ENCODE data around the gene G2E3. TPM values are rescaled to one million over a fixed set of nuclear protein-coding genes. Genes with fewer than 3 reads are reported as not detected.
A peak's percentile ranks its signal among the peaks of the same experiment; 100 is the strongest.

Gene G2E3, protein sequence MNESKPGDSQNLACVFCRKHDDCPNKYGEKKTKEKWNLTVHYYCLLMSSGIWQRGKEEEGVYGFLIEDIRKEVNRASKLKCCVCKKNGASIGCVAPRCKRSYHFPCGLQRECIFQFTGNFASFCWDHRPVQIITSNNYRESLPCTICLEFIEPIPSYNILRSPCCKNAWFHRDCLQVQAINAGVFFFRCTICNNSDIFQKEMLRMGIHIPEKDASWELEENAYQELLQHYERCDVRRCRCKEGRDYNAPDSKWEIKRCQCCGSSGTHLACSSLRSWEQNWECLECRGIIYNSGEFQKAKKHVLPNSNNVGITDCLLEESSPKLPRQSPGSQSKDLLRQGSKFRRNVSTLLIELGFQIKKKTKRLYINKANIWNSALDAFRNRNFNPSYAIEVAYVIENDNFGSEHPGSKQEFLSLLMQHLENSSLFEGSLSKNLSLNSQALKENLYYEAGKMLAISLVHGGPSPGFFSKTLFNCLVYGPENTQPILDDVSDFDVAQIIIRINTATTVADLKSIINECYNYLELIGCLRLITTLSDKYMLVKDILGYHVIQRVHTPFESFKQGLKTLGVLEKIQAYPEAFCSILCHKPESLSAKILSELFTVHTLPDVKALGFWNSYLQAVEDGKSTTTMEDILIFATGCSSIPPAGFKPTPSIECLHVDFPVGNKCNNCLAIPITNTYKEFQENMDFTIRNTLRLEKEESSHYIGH
- polyA plus RNA-seq (2012; ENCODE audit: low read depth, missing spikeins), result 4.5 TPM

DNA sequence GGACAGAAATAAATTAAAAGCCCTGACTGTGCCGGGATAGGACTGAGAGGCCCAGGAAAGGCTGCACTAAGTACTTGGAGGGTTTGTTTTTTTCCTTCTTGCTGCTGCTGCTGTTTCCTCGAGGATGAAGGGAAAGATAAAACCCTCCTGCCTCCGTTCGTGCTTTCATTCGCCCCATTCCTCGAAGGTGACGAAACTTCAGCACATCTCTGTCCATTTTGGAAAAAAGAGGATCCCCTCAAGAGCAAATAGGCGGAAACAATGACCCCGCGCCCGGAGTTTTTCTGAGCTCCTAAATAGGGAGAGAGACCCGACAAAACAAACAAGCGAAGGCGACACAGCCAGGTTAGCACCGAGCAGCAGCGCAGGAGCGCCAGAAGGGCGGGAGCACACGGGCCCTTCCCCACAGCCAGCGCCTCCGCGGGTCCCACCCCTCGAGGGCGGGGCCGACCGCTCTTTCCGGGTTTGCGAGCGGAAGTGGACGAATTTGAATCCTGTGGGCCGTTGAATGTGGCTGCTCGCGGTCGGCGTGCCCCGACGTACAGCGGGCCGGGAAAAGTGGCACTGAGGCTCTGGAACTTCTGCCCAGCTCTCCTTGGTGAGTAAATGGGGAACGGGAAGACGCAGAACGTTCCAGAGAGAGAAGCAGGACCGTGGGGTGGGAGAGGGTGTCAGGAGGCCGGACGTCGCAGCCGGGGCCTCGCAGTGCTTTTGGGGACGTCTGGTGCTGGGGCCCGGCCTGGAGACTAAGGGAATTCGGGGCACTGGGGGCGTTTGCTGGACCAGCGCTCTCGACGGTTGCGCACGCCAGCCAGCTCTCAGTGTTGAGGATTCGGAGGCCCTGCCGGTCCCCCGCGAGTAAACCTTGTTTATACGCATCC lies at the start of gene G2E3:
Gene G2E3 (plus strand): TSS at position 484 of the 881 bp plus-strand sequence. CDS start 21,922 bp downstream, outside the sequence.
- FAIRE-seq (peak; percentile 89), DNase-seq (ENCODE audit: insufficient read length, low spot score) (peak; percentile 73)
- TF ChIP-seq POLR2A (IDR thresholded peaks at IDR 0.05; ENCODE audit: low read depth, low read length) (peak; percentile 66), PAX5 (IDR thresholded peaks at IDR 0.05; ENCODE audit: insufficient read depth, low read length, severe bottlenecking) (no peak), TAF1 (IDR thresholded peaks at IDR 0.05; ENCODE audit: low read depth, low read length) (peak; percentile 62; the same call in 1 of the 2 replicates), SPI1 (IDR thresholded peaks at IDR 0.05; ENCODE audit: low read depth, low read length) (peak; percentile 77), POU2F2 (IDR thresholded peaks at IDR 0.05; ENCODE audit: low read depth, low read length) (no peak; the same call in 1 of the 2 replicates), POLR2AphosphoS5 (IDR thresholded peaks at IDR 0.05; ENCODE audit: low read depth, low read length) (peak; percentile 80)

DNA sequence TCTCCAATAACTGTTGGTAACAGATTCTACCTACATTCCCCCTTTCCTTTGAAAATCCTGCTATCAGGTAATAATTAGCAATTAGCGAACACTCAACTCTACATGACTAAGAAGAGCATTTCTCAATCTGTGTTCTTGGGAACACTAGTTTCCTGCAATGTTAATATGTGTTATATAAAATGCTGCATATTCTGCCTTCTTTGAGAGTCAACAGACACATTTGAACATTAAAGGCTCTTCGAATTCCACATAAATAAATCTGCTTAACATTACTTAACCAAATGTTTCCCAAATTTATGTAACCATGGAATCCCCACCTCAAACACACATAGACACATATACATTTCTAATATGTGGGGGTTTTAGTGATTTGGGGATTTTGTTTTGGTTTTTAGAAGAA lies 41.2 kb upstream of the G2E3 start:
- DNase-seq (ENCODE audit: insufficient read length, low spot score) (no peak), FAIRE-seq (no peak)
- TF ChIP-seq POLR2A (IDR thresholded peaks at IDR 0.05; ENCODE audit: low read depth, low read length), result no peak
- TF ChIP-seq SPI1 (IDR thresholded peaks at IDR 0.05; ENCODE audit: low read depth, low read length), result no peak
- no peak for TF ChIP-seq PAX5 (IDR thresholded peaks at IDR 0.05; ENCODE audit: insufficient read depth, low read length, severe bottlenecking)
- TF ChIP-seq POU2F2 (IDR thresholded peaks at IDR 0.05; ENCODE audit: low read depth, low read length), result no peak
- TF ChIP-seq POLR2AphosphoS5 (IDR thresholded peaks at IDR 0.05; ENCODE audit: low read depth, low read length), result no peak
- TF ChIP-seq TAF1 (IDR thresholded peaks at IDR 0.05; ENCODE audit: low read depth, low read length), result no peak

DNA sequence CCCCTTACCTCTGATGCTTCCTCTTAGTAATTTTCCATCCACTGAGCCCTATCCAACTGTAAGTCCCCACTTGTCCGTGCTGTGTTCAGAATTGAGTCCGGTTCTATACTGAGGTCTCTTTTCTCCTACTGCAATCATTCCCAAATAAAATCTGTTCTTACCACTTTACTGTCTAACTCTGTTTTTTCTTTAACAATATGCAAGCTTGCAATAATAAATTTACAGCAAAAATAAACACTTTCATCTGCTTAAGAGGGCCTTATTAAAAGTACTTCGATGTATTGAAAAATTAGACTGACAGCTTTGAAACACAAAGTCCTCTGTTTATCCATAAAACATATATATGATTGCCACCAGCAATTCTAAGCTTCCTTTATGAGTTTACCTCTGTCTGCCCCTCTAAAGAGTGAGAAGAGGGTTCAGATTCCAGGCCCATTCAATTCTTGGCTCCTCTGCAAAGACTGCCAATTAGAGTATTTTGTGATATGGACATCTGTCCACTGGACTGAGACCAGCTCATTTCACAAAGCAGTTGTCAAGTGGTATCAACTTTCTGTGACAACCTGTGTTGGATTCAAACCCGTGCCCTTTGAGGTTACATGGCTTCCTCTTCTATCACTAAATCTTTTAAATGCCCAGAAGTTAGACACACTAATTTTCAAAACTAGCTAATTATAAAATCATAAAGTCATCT lies 39.9 kb upstream of the G2E3 start:
- FAIRE-seq (no peak), DNase-seq (ENCODE audit: insufficient read length, low spot score) (no peak)
- TF ChIP-seq POU2F2 (IDR thresholded peaks at IDR 0.05; ENCODE audit: low read depth, low read length) (no peak), POLR2AphosphoS5 (IDR thresholded peaks at IDR 0.05; ENCODE audit: low read depth, low read length) (no peak), PAX5 (IDR thresholded peaks at IDR 0.05; ENCODE audit: insufficient read depth, low read length, severe bottlenecking) (no peak), SPI1 (IDR thresholded peaks at IDR 0.05; ENCODE audit: low read depth, low read length) (no peak), POLR2A (IDR thresholded peaks at IDR 0.05; ENCODE audit: low read depth, low read length) (no peak), TAF1 (IDR thresholded peaks at IDR 0.05; ENCODE audit: low read depth, low read length) (no peak)

DNA sequence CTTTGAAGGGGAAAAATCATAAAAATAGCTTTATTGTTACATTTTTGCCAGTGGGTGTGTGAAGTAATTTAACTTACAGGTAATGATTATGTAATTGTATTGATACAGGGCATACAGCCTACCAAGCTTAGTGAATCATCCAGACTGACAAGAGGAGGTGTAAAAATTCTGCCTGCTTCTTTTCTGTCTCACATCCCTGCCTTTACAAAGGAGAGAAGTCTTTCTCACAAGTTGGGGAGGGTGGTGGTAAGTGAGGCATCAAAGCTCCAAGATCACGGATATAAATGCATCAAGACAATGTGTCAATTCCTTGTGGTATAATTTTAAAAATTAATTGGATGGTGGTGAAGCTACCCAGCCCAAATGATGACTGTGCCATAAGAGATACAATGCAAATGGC lies 39.0 kb upstream of the G2E3 start:
- DNase-seq (ENCODE audit: insufficient read length, low spot score) (no peak), FAIRE-seq (no peak)
- no peak for TF ChIP-seq POLR2A (IDR thresholded peaks at IDR 0.05; ENCODE audit: low read depth, low read length)
- no peak for TF ChIP-seq SPI1 (IDR thresholded peaks at IDR 0.05; ENCODE audit: low read depth, low read length)
- no peak for TF ChIP-seq POU2F2 (IDR thresholded peaks at IDR 0.05; ENCODE audit: low read depth, low read length)
- no peak for TF ChIP-seq POLR2AphosphoS5 (IDR thresholded peaks at IDR 0.05; ENCODE audit: low read depth, low read length)
- TF ChIP-seq TAF1 (IDR thresholded peaks at IDR 0.05; ENCODE audit: low read depth, low read length), result no peak
- TF ChIP-seq PAX5 (IDR thresholded peaks at IDR 0.05; ENCODE audit: insufficient read depth, low read length, severe bottlenecking), result no peak

DNA sequence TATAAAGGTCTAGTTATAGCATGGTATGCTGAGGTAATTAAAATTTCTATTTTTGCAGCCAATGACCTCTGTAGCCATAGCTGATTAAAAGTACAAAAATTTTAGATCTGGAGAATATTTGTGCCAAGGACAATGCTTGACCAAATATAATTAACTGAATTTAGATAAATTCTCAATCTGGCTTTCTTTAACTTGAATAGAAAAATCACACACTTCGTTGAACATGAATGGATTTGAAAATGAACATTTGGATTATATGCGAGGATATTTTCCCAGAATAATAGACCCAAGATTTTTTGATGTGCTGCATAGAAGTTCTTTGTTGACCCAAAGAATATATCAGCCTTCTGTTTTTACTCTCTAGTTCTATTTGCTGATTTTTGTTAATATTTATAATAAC lies 38.4 kb upstream of the G2E3 start:
- TF ChIP-seq POU2F2 (IDR thresholded peaks at IDR 0.05; ENCODE audit: low read depth, low read length) (no peak), SPI1 (IDR thresholded peaks at IDR 0.05; ENCODE audit: low read depth, low read length) (no peak), POLR2AphosphoS5 (IDR thresholded peaks at IDR 0.05; ENCODE audit: low read depth, low read length) (no peak), PAX5 (IDR thresholded peaks at IDR 0.05; ENCODE audit: insufficient read depth, low read length, severe bottlenecking) (no peak), POLR2A (IDR thresholded peaks at IDR 0.05; ENCODE audit: low read depth, low read length) (no peak), TAF1 (IDR thresholded peaks at IDR 0.05; ENCODE audit: low read depth, low read length) (no peak)
- FAIRE-seq, result no peak
- DNase-seq (ENCODE audit: insufficient read length, low spot score), result no peak

DNA sequence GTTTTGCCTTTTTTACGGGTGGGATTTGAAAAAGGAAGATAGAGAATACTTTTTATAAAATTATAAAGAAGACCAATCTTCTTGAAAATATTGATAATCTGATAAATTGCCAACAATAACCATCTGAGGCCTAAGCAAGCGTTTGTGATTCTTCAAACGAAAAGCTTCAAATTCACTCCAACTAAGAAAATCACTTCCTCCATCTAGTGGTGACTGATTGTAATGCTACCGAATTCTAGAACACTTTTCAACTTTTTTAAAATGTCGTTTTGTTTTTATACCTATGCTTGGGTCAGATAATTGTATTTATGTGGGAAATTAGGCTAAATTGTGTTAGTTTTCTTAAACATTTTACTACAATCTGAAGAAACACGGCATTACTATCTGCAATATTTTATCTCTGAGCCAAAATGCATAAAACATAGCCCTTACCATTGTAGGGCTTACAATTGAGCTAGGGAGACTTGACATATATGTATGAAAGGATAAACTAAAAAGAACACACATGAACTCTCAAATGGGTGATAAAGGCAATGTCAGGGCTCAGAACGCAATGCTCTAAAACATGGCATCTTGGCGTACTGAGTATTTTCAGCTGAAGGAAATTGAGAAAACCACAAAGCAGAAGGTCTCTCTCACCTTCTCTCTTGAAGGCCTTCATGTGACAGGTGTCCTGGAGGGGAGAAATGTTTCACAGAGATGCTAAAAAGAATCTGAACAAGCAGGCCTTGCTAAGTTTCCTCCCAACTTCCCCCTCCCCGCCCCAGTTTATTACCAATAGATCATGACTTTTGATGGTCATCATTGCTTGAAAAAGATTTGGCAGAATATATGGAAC lies 36.8 kb upstream of the G2E3 start:
- FAIRE-seq, result peak; percentile 64

DNA sequence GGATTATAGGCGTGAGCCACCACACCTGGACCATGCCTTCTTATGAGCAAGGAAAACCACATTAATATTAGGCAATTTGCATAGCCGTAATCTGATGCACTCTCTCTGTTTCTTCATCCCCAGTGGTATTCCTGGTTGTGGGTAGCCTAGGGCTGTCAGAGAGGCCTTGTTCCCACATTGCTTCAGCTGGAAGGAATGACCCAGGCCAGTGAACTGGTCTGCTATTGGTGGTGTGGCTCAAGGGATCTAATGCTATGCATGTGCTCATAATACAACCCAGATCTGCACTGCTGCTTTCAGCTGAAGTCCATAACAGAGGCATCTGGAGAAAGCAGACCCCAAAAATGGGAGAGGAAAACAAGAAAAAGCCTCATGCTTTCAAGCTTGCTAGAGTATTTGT lies 33.1 kb upstream of the G2E3 start:
- DNase-seq (ENCODE audit: insufficient read length, low spot score), result no peak
- no peak for FAIRE-seq
- no peak for TF ChIP-seq POLR2A (IDR thresholded peaks at IDR 0.05; ENCODE audit: low read depth, low read length)
- TF ChIP-seq POLR2AphosphoS5 (IDR thresholded peaks at IDR 0.05; ENCODE audit: low read depth, low read length), result no peak
- no peak for TF ChIP-seq PAX5 (IDR thresholded peaks at IDR 0.05; ENCODE audit: insufficient read depth, low read length, severe bottlenecking)
- TF ChIP-seq SPI1 (IDR thresholded peaks at IDR 0.05; ENCODE audit: low read depth, low read length), result no peak
- no peak for TF ChIP-seq TAF1 (IDR thresholded peaks at IDR 0.05; ENCODE audit: low read depth, low read length)
- TF ChIP-seq POU2F2 (IDR thresholded peaks at IDR 0.05; ENCODE audit: low read depth, low read length), result no peak

More for the DNA sequence above, 36.8 kb upstream of the G2E3 start:
- DNase-seq (ENCODE audit: insufficient read length, low spot score), result no peak
- no peak for TF ChIP-seq SPI1 (IDR thresholded peaks at IDR 0.05; ENCODE audit: low read depth, low read length)
- no peak for TF ChIP-seq POLR2AphosphoS5 (IDR thresholded peaks at IDR 0.05; ENCODE audit: low read depth, low read length)
- no peak for TF ChIP-seq TAF1 (IDR thresholded peaks at IDR 0.05; ENCODE audit: low read depth, low read length)
- no peak for TF ChIP-seq POU2F2 (IDR thresholded peaks at IDR 0.05; ENCODE audit: low read depth, low read length)
- TF ChIP-seq POLR2A (IDR thresholded peaks at IDR 0.05; ENCODE audit: low read depth, low read length), result no peak
- no peak for TF ChIP-seq PAX5 (IDR thresholded peaks at IDR 0.05; ENCODE audit: insufficient read depth, low read length, severe bottlenecking)
